BLaER1 treated with 17β-estradiol and CSF1 and Interleukin-3, amounts not matched to agents 10 nM and 100 nM (cell line): ENCODE data around the gene NKX2-1.
A peak's percentile ranks its signal among the peaks of the same experiment; 100 is the strongest.

Source experiments
- H3K27ac ChIP-seq, 11 experiments: shearing (Covaris generic); formaldehyde crosslinking; 2 replicates each; pipeline ENCODE4 v1.8.1; 2022
- H3K27me3 ChIP-seq, 11 experiments: shearing (Covaris generic); formaldehyde crosslinking; 2 replicates each; pipeline ENCODE4 v1.8.1; 2022
- H3K36me3 ChIP-seq, 11 experiments: shearing (Covaris generic); formaldehyde crosslinking; 2 replicates each; pipeline ENCODE4 v1.8.1; 2022
- H3K4me1 ChIP-seq, 10 experiments: shearing (Covaris generic); formaldehyde crosslinking; 2 replicates each; pipeline ENCODE4 v1.8.1; 2022
- H3K4me2 ChIP-seq, 11 experiments: shearing (Covaris generic); formaldehyde crosslinking; 2 replicates each; pipeline ENCODE4 v1.8.1; 2022
- H3K4me3 ChIP-seq, 10 experiments: shearing (Covaris generic); formaldehyde crosslinking; 2 replicates each; pipeline ENCODE4 v1.8.1; 2022
- H3K9ac ChIP-seq, 11 experiments: shearing (Covaris generic); formaldehyde crosslinking; 2 replicates each; pipeline ENCODE4 v1.8.1; 2022
- H3K9me3 ChIP-seq, 11 experiments: shearing (Covaris generic); formaldehyde crosslinking; replicated peaks in 1 of 11; 2 replicates each; pipeline ENCODE4 v1.8.1; 2022
- H4K20me1 ChIP-seq, 11 experiments: shearing (Covaris generic); formaldehyde crosslinking; 2 replicates each; pipeline ENCODE4 v1.8.1; 2022
- Cebpa-rat ChIP-seq, 11 experiments: shearing (Covaris generic); IDR thresholded peaks; 2 replicates each; pipeline ENCODE4 v1.8.1; 2022

The NKX2-1 gene

DNA sequence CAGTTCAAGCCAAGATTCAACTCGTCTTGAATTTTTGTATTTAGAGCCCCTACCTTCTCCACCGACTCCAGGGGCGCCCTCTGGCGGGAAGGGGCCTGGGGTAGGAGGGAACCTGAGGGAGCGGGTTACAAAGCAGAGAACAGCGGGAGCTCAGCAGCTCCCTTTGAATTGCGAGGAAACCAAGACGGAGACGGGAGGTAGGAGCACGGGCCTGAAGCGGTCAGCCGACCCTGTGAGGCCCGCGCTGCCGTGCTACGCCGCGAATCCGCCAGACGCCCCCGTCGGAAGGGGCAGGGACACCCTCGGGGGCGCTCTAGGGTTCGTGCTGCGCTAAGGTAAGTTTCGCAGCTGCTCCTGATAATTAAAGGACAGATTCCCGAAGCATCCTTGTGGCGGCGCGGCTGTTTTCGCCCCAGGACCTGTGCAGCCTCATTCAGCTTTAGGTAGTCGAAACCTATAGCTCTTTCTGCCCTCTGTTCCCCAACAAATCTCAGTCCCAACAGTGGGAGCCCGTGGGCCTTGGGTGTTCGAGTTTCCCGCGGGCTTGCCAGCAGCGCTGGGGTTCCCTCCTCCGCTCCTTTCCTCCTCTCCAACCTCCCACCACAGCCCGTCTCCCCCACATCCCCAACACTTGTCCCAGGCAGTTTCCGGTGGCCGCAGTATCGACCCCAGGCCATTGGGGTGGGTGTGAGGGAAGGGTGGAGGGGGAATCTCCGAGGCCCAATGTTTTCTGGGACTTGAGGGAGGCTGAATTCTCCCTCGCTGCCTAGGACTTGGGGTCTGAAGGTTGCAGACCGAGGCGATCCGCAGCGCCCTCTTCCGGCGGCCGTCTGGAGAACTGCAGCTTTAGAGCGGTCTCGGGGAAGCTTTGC, 5.1 kb upstream of the NKX2-1 start:
- Histone ChIP-seq H3K4me3 (no peak overlapping the region), H3K4me2 (no peak overlapping the region)
- no peak for TF ChIP-seq Cebpa-rat (IDR thresholded peaks at IDR 0.05)

DNA sequence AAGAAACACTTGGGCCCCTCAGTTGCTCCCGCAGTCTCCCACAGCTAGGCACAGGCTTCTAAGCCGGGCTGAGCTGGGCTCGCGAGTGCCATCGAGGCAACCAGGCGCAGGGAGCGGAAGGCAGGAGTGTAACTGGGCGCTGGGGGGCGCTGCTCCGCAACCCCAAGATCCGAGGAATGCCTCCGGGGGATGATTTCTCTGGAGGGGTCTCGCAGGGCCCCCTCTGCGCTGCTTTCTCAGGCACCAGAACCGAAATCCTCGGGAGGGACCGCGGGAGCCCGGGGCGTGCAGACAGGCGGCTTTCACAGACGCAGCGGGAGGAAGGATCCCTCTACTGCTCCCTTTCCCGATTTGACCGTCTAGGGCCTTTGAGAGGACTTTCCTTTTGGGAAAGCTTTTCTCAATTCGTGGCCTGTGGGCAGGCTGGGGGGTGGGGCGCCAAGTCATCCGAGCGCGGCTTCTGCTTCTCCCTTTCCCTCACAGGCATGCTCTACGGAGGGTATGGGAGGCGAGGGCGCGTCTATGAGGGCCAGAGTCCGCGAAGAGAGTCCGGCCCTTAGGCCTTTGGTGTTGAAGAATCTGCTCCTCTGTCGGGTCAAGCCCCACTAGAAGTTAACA, 4.3 kb upstream of the NKX2-1 start:
- no peaks in the 10 kb centered on the region for H3K4me1 ChIP-seq
- no peak overlapping the region for H3K9ac ChIP-seq
- H3K36me3 ChIP-seq: no peaks in the 10 kb centered on the region
- H4K20me1 ChIP-seq: no peaks in the 10 kb centered on the region
- no peak overlapping the region for H3K27ac ChIP-seq
- peaks cover 55 to 74% (median 64%) of the 10 kb centered on the region in 11 experiments for H3K9me3 ChIP-seq
- H3K27me3 ChIP-seq: peaks cover 0 to 4% (median 0%) of the 10 kb centered on the region in 11 experiments; a peak in 3 of 22 replicates
- TF ChIP-seq Cebpa-rat (IDR thresholded peaks at IDR 0.05): no peak
- no peak overlapping the region for H3K4me2 ChIP-seq
- no peak overlapping the region for H3K4me3 ChIP-seq

More for the DNA sequence above, 5.1 kb upstream of the NKX2-1 start:
- no peaks in the 10 kb centered on the region for H3K36me3 ChIP-seq
- no peaks in the 10 kb centered on the region for H3K4me1 ChIP-seq
- H3K27me3 ChIP-seq: peaks cover 0 to 4% (median 0%) of the 10 kb centered on the region in 11 experiments; a peak in 3 of 22 replicates
- H3K9ac ChIP-seq: no peak overlapping the region
- no peak overlapping the region for H3K27ac ChIP-seq
- no peaks in the 10 kb centered on the region for H4K20me1 ChIP-seq
- peaks cover 49 to 68% (median 57%) of the 10 kb centered on the region in 11 experiments for H3K9me3 ChIP-seq

DNA sequence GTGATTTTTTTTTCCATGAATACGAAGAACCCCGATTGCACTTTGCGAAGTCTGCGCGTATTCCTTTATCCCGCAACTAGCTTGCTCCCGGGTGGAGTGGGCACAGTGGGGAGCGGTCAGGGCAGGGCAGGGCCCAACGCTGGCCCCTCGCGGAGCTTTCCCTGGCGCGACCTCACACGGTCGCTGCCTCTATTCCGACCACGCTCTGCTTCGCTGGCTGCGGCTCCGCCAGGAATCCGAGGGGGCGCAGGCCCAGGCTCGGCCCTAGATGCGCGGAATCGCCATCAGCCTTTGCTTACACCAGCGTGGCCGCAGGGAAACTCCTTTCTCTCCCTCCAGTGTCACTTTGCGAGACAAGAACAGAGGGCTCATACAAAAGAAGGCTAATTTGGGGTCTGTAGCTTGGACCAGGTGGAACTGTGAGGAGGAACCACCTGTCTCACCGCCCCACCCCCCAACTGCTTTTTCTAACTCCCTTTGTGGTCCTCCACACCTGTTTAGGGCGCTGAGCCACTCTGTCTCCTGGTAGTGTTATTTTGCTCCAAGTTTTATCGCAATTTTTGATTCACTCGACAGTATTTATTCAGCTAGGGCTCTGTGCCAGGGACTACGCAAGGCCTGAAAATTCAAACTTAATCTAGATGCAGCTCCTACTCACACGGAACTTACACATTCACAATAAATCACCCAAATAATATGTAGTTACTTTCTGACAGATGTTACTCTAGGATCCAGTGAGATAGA, 3.1 kb upstream of the NKX2-1 start:
- Histone ChIP-seq H3K4me2 (no peak overlapping the region), H3K9me3 (peaks cover 67 to 79% (median 74%) of the 10 kb centered on the region in 11 experiments), H3K27me3 (peaks cover 0 to 4% (median 0%) of the 10 kb centered on the region in 11 experiments; a peak in 3 of 22 replicates), H4K20me1 (no peaks in the 10 kb centered on the region), H3K36me3 (no peaks in the 10 kb centered on the region), H3K4me3 (no peak overlapping the region), H3K9ac (no peak overlapping the region), H3K27ac (no peak overlapping the region), H3K4me1 (no peaks in the 10 kb centered on the region)
- no peak for TF ChIP-seq Cebpa-rat (IDR thresholded peaks at IDR 0.05)

DNA sequence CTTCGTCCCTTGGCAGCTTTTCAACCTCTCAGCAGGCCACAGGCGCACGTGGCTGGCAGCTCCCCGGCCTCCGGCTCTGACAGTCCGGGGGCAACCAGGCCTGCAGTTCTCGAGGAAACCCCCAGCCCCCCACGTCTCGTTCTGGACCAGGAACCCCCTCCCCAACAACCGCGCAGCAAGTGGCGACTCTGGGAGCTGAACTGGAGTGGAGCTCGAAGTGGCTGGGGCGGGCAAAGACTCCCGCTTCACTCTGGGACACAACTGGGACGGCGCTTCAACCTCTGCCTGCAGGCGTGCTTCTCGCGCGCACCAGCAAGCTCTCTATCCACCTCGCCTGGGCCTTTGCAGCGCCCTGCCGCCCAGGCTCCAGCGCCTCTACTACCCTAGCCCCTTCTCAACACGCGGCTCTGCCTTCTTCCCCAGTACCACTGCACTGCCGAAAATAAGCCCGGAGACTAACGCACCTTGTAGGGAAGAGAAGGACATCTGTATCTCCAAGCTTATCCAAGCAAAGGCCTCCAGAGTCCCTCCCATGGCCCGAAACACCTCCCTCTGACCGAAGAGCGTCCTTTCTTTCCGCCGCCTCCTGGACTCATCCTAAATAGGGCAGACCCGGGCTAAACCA, 2.4 kb upstream of the NKX2-1 start:
- TF ChIP-seq Cebpa-rat (IDR thresholded peaks at IDR 0.05): no peak
- Histone ChIP-seq H3K27me3 (peaks cover 0 to 4% (median 0%) of the 10 kb centered on the region in 11 experiments; a peak in 3 of 22 replicates), H3K4me2 (no peak overlapping the region), H3K4me3 (no peak overlapping the region), H3K27ac (no peak overlapping the region), H4K20me1 (no peaks in the 10 kb centered on the region), H3K4me1 (no peaks in the 10 kb centered on the region), H3K36me3 (no peaks in the 10 kb centered on the region), H3K9ac (no peak overlapping the region), H3K9me3 (peaks cover 74 to 86% (median 81%) of the 10 kb centered on the region in 11 experiments)

DNA sequence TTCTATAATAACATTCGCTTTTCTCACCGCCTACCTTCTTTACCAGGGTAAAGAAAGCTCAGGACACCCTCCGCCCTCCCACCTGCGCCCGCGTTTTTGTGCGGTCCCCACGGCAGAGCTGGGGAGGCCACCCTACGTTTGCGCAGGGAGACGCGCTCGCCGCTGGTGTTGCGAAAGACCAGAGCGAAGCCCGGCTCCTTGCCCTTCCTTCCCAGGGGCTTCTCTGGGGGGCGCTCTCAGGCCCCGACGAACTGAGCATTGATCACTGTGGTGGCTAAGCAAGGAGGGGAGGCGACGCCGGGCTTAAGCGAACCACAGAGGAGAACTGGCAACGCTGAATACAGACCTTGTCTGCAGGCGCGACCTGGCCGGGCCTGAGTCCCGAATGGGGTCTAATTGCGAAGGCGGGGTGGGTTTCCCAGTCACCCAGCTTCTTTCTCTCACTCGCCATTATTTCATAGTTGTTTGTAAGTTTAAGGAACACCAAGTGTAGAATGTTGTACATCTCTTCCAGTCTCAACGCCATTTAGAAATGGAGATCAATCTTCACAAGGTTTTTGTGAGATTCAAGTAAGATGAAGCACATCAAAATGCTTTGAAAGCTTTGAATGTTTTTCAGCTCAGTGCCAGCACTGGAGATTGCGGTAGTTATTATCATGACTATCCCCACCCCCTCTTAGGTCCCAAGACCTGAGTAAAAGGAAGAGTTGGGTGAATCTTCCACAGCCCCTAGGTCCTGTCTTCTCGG, 1.7 kb upstream of the NKX2-1 start:
- H3K27me3 ChIP-seq: peaks cover 0 to 4% (median 0%) of the 10 kb centered on the region in 11 experiments; a peak in 4 of 22 replicates
- no peak overlapping the region for H3K4me2 ChIP-seq
- TF ChIP-seq Cebpa-rat (IDR thresholded peaks at IDR 0.05): no peak
- no peak overlapping the region for H3K9ac ChIP-seq
- no peaks in the 10 kb centered on the region for H3K36me3 ChIP-seq
- no peaks in the 10 kb centered on the region for H4K20me1 ChIP-seq
- no peaks in the 10 kb centered on the region for H3K4me1 ChIP-seq
- no peak overlapping the region for H3K27ac ChIP-seq
- peaks cover 80 to 93% (median 87%) of the 10 kb centered on the region in 11 experiments for H3K9me3 ChIP-seq
- no peak overlapping the region for H3K4me3 ChIP-seq

DNA sequence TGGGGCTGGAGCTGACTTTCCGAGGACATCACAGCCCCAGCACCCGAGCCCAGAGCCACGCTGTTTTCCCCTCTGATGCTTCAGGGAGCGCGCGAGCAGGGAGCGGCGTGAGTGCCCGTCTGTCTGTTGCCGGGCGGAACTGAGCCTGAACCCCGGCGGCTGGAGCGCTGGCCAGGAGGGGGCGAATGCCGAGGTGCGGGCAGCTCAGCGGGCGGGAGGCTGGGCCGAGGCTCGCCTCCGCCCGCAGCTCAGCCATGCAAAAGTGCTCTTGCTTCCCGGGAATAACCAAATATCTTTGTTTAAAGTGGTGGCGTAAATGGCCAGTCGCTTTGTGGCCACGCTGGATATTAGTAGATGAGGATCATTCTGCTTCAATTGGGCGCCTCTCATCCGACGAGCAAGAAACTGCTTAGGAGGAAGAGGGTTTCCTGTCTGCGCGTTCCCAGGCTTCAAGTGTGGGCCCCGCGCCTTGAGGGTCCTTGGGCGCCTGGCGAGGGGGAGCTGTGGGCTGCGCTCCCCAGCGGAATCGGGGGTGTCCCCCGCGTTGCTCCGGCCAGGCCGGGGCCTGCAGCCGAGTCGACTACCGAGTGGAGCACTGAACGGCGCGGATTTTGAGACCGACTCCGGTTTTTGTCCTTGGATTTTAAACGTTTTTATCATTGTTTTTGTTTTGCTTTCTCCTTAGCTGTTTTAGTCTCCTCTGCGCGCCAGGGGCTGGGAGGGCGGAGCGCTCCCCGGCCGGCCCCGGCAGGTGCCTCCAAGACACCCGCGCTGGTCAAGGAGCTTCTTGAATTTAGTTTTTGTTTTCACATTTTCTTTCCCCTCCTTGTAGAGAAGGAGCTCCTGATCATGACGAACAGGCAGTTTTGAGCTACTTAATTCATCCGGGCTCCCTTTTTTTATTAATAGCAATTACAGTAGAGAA, 831 bp upstream of the NKX2-1 start:
- H3K36me3 ChIP-seq: no peaks in the 10 kb centered on the region
- H3K4me1 ChIP-seq: no peaks in the 10 kb centered on the region
- H3K9me3 ChIP-seq: peaks cover 84 to 94% (median 89%) of the 10 kb centered on the region in 11 experiments
- no peak overlapping the region for H3K4me2 ChIP-seq
- H3K9ac ChIP-seq: no peak overlapping the region
- no peaks in the 10 kb centered on the region for H4K20me1 ChIP-seq
- H3K27me3 ChIP-seq: peaks cover 0 to 4% (median 0%) of the 10 kb centered on the region in 11 experiments; a peak in 4 of 22 replicates
- no peak for TF ChIP-seq Cebpa-rat (IDR thresholded peaks at IDR 0.05)
- no peak overlapping the region for H3K4me3 ChIP-seq
- no peak overlapping the region for H3K27ac ChIP-seq

DNA sequence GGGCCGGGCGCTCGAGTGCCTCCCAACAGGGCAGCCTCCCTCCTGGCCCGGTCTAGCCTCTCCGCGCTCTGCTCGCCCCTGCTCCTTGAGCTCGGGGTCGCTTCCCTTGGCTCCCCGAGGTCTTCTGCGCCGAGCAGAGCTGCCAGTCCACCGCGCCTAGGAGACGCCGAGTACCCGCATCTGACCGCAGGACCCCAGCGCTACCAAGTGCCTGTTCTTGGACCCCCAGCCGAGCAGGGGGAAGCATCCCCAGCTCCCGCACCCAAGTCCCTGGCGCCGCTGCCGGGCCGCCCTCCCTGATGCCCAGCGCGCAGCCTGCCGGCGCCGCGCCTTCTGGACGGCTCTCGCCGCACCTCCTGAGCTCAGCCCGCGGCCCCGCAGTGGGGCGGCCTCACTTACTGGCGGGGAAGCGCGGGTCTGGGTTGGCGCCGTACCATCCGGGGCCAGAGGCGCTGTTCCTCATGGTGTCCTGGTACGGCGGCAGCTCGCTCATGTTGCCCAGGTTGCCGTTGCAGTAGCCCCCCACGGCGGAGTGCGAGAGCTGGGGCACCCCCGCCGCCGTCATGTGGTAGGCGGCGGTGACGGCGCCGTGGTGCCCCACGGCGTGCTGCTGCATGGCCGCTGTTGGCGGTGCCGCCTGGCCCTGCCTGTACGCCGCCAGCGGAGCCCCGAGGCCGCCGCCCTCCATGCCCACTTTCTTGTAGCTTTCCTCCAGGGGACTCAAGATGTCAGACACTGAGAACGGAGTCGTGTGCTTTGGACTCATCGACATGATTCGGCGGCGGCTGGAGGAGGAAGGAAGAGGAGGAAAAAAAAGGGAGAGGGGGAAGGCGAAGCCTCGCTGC, 1.2 kb downstream of the NKX2-1 start:
- Histone ChIP-seq H3K9ac (no peak overlapping the region), H3K4me2 (no peak overlapping the region), H3K9me3 (peaks cover 81 to 90% (median 85%) of the 10 kb centered on the region in 11 experiments), H3K4me3 (peak overlapping the region in 4 of 10 experiments; percentile 18 to 28 (median 20); a peak in 3 of 20 replicates), H3K4me1 (no peaks in the 10 kb centered on the region), H4K20me1 (no peaks in the 10 kb centered on the region), H3K27me3 (peaks cover 0 to 6% (median 0%) of the 10 kb centered on the region in 11 experiments; a peak in 6 of 22 replicates), H3K36me3 (no peaks in the 10 kb centered on the region), H3K27ac (no peak overlapping the region)
- TF ChIP-seq Cebpa-rat (IDR thresholded peaks at IDR 0.05): no peak
